A673 (cell line): Measurements from ENCODE around the gene TUBA4A. TPM values are rescaled to one million over a fixed set of nuclear protein-coding genes. Genes with fewer than 3 reads are reported as not detected.
A peak's percentile ranks its signal among the peaks of the same experiment; 100 is the strongest.

Experiments used
- BruUV-seq: library from RNA; stranded (reverse); fragments of 400-500 nt; replicated peaks from 2 replicates; lab custom pipeline; 2021; lab: Mats Ljungman, UMichigan
- CTCF ChIA-PET: fragments of 300-600 bp; sonication (Branson Sonifier 250); formaldehyde crosslinking; loops from one replicate; lab custom pipeline; 2022; ENCODE audit warnings: antibody characterized with exemption; lab: Charles Lee
- POLR2A ChIA-PET: fragments of 300-600 bp; sonication (Branson Sonifier 250); formaldehyde crosslinking; loops from one replicate; lab custom pipeline; 2022; ENCODE audit warnings: antibody characterized with exemption; ENCODE audit not compliant: low non-redundant PET; lab: Charles Lee
- DNase-seq: peaks from one replicate; pipeline ENCODE4 v3.0.0-alpha.2; 2015; ENCODE audit warnings: low spot score
- H3K27ac ChIP-seq: fragments of 200-600 bp; sonication (generic); 2 replicates; pipeline ENCODE4 v1.5.1; 2016; ENCODE audit warnings: mixed run types, low read depth, mild to moderate bottlenecking, mixed read lengths, antibody characterized with exemption, low read length; ENCODE audit not compliant: poor library complexity, severe bottlenecking
- H3K27me3 ChIP-seq: fragments of 200-600 bp; sonication (generic); replicated peaks from 2 replicates; pipeline ENCODE4 v1.6.1; 2017; ENCODE audit warnings: mixed run types, low read depth, mild to moderate bottlenecking, mixed read lengths, antibody characterized with exemption, low read length; ENCODE audit not compliant: insufficient read depth, poor library complexity
- H3K36me3 ChIP-seq: fragments of 200-600 bp; sonication (generic); 2 replicates; pipeline ENCODE4 v1.6.1; 2016; ENCODE audit warnings: mixed run types, mild to moderate bottlenecking, mixed read lengths, antibody characterized with exemption, low read length; ENCODE audit not compliant: insufficient read depth, poor library complexity, severe bottlenecking
- H3K4me1 ChIP-seq: fragments of 200-600 bp; sonication (generic); 2 replicates; pipeline ENCODE4 v1.6.1; 2017; ENCODE audit warnings: mixed run types, mild to moderate bottlenecking, mixed read lengths, antibody characterized with exemption, low read length; ENCODE audit not compliant: insufficient read depth, poor library complexity, severe bottlenecking
- H3K4me3 ChIP-seq: fragments of 200-600 bp; sonication (generic); 2 replicates; pipeline ENCODE4 v1.5.1; 2016; ENCODE audit warnings: low read depth, mixed run types, mild to moderate bottlenecking, mixed read lengths, low read length; ENCODE audit not compliant: poor library complexity, severe bottlenecking
- H3K9me3 ChIP-seq: fragments of 200-600 bp; sonication (generic); 2 replicates; pipeline ENCODE4 v1.6.1; 2016; ENCODE audit warnings: mixed run types, low read depth, mild to moderate bottlenecking, mixed read lengths, antibody characterized with exemption, low read length; ENCODE audit not compliant: poor library complexity, severe bottlenecking
- EZH2 ChIP-seq: fragments of 200-600 bp; sonication (generic); IDR thresholded peaks from 2 replicates; pipeline ENCODE4 v1.6.1; 2017; ENCODE audit warnings: borderline replicate concordance, low read depth, mild to moderate bottlenecking, mixed read lengths, antibody characterized with exemption, low read length; ENCODE audit not compliant: poor library complexity, severe bottlenecking
- intact Hi-C: fragments of 100-400 bp; cut with micrococcal nuclease; formaldehyde crosslinking; loops from one replicate; pipeline ENCODE4 v1.10.0; 2022; ENCODE audit not compliant: unreplicated experiment
- total RNA-seq: library from RNA; stranded (reverse); gene quantifications from 2 replicates; pipeline ENCODE4 v1.2.3, GENCODE V29; 2021
- TF ChIP-seq, protein P1 (sequence below): fragments of 300-800, 200-600 bp; sonication (generic); conservative IDR thresholded peaks from 2 replicates; pipeline ENCODE4 v1.5.1; 2017; ENCODE audit warnings: low read depth, mild to moderate bottlenecking, antibody characterized with exemption, low read length, moderate library complexity, mixed read lengths

Gene TUBA4A
- total RNA-seq, 1 experiment from 2014 or later = 68.0 TPM

DNA sequence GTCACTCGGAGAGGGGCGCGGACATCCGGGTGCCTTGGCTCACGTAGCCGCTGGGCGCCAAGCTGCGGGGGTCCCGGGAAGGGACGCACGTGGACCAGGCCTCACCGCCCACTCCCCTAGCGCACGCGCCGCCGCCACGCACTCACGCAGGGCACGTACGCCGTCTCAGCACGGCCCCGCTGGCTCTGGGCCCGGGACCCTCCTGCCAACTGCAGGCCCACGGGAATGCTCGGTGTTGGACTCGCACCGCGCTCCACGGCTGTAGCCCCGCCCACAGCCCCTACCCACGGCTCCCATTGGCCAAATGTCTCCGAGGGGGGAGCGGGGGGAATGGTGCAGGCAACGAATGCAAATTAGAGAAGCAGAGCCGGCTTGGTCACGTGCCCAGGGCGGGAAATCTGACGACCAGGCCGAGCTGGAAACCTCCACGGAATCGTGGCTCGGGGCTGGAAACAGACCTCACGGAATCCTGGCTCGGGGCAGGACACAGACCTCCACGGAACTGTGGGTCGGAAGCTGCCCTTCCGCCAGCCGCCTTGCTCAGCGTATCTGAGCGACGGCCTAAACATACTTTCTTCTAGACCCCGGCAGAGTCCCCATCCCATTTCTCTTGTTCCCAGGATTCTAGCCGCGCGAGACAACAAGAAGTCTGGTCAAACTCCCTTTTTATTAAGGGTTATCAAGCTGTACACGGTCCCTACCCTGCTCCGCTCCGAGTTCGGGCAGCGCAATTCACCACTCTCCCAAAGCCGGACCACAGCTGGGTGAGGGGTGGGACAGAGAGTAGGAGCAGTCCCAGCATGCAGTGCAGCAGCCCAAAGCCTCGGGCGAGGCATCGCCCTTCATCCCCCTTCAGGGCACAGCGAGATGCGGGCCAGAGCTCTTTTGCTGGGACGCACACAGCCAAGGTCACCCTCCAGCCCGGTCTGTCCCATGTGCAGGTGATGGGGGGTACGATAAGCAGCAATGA, 34.7 kb downstream of the TUBA4A start, which contains the start of gene ABCB6:
TSS of gene ABCB6 (minus strand) at position 227 of the 970 bp plus-strand sequence. CDS start 285 bp downstream, outside the sequence.
- Histone ChIP-seq H3K4me1 (peaks cover 23% of the 10 kb centered on the region), H3K4me3 (peak within 1 kb of the TSS; percentile 66), H3K36me3 (peaks cover 66% of the 10 kb centered on the region), H3K27ac (peak within 1 kb of the TSS; percentile 91), H3K27me3 (no peaks in the 10 kb centered on the region), H3K9me3 (no peaks in the 10 kb centered on the region)
- intact Hi-C loops = loop anchor here (5.0 kb wide), 1 partner anchor 42 kb away; the partner anchor contains the start of genes CNPPD1 and RETREG2
- BruUV-seq = TSS peak; percentile 57
- no peak for TF ChIP-seq EZH2
- TF ChIP-seq, protein P1, sequence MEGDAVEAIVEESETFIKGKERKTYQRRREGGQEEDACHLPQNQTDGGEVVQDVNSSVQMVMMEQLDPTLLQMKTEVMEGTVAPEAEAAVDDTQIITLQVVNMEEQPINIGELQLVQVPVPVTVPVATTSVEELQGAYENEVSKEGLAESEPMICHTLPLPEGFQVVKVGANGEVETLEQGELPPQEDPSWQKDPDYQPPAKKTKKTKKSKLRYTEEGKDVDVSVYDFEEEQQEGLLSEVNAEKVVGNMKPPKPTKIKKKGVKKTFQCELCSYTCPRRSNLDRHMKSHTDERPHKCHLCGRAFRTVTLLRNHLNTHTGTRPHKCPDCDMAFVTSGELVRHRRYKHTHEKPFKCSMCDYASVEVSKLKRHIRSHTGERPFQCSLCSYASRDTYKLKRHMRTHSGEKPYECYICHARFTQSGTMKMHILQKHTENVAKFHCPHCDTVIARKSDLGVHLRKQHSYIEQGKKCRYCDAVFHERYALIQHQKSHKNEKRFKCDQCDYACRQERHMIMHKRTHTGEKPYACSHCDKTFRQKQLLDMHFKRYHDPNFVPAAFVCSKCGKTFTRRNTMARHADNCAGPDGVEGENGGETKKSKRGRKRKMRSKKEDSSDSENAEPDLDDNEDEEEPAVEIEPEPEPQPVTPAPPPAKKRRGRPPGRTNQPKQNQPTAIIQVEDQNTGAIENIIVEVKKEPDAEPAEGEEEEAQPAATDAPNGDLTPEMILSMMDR = no peak
- ChIA-PET POLR2A (no interaction called here), CTCF (interaction anchor here (0.6 kb wide), 1 partner anchor 29 kb away, joined by 4 read pairs; no protein-coding TSS in a partner anchor)
- peak; percentile 99 for DNase-seq

DNA sequence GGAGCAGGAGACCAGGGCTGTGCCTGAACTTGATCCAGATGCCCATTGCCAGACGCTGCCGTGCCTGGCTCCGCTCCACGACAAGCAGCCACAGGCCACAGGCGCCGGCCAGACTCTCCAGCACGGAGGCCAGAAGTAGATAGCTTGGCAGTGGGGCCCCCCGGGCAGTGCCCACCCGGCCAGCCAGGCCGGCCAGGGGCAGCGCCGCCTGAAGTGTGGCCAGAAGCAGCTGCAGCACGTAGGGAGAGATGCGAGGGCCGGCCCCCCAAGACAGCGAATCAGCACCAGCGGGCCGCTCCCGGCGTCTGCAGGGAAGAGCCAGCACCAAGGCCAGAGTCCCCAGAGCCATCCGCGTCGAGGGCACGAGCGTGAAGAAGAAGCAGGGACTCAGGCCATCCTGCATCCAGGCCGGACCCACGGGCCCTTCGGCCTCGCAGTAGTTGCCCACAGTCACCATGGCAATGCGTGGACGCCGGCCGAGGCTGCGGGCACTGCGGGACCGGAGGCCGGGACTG, 35.4 kb downstream of the TUBA4A start:
- no peaks in the 10 kb centered on the region for H3K9me3 ChIP-seq
- H3K27me3 ChIP-seq = no peaks in the 10 kb centered on the region
- no peak for DNase-seq
- peaks cover 23% of the 10 kb centered on the region for H3K4me1 ChIP-seq
- peaks cover 66% of the 10 kb centered on the region for H3K36me3 ChIP-seq
- no peak for TF ChIP-seq EZH2
- TF ChIP-seq, protein P1 = no peak
- BruUV-seq = no TSS peak
- H3K27ac ChIP-seq = peak overlapping the region; percentile 91
- CTCF ChIA-PET = interaction anchor here (0.6 to 1.0 kb wide), 3 partner anchors 30 to 77 kb away, joined by 4 to 9 read pairs (median 4); no protein-coding TSS in a partner anchor
- POLR2A ChIA-PET = no interaction called here
- H3K4me3 ChIP-seq = peak overlapping the region; percentile 66
- intact Hi-C loops = loop anchor here (5.0 kb wide), 1 partner anchor 41 kb away; the partner anchor contains the start of genes CNPPD1 and RETREG2

DNA sequence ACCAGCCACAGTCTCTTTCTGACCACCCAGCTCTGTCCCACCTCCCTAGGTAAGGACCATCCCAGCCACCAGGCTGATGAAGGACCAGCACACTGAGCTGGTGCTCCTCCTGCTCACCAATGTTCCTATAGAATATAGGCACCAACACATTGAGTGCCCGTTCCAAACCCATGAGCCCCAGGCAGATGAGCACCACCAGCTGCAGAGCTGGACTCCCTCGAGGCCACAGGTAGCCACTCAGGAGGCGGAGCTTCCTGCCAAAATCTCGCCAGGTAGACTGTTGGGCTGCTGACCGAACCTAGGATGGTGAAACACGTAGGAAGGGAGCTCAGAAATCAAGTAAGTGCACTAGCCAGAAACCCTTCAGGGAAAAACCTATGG, 37.2 kb downstream of the TUBA4A start:
- intact Hi-C loops = loop anchor here (5.0 kb wide), 1 partner anchor 39 kb away; the partner anchor contains the start of genes CNPPD1 and RETREG2
- CTCF ChIA-PET = no interaction called here

More for the DNA sequence above, 37.2 kb downstream of the TUBA4A start:
- Histone ChIP-seq H3K4me1 (peaks cover 23% of the 10 kb centered on the region), H3K27me3 (no peaks in the 10 kb centered on the region), H3K4me3 (peak overlapping the region; percentile 66), H3K36me3 (peaks cover 64% of the 10 kb centered on the region), H3K9me3 (no peaks in the 10 kb centered on the region), H3K27ac (peak overlapping the region; percentile 91)
- TF ChIP-seq, protein P1 = no peak
- TF ChIP-seq EZH2 = no peak
- POLR2A ChIA-PET = interaction anchor here (0.8 kb wide), 1 partner anchor 16 kb away, joined by 5 read pairs; no protein-coding TSS in a partner anchor
- no peak for DNase-seq
- no TSS peak for BruUV-seq
